AG09319 (cell line): ENCODE data around the gene PALLD.

Experiments used
- DNase-seq: peaks from one replicate; pipeline ENCODE4 v3.0.0-alpha.2; 2010; ENCODE audit warnings: low read depth; ENCODE audit errors: extremely low read depth
- TF ChIP-seq, protein P1 (sequence below): IDR thresholded peaks from 2 replicates; pipeline ENCODE4 v1.5.1; 2011; ENCODE audit warnings: low read depth, mild to moderate bottlenecking, inconsistent platforms, low read length, moderate library complexity

PALLD gene

DNA sequence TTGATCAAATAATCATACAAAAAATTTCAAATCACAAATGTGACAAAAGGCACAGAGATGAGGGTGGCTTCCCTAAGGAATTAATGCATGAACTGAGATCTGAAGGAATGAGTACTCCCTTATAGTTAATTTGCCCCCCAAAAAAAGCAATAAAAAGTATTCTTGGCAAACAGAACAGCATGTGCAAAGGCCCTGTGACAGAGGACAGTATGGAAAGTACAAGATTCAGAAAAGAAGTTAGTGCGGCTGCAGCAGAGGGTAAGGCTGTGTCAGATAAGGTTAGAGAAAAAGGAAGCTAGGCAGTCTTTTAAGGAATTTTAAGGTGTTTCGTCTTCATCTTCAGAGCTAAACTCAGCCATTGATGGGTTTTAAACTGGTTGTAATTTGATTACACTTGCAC is 23.9 kb upstream of the PALLD start:
- DNase-seq = no peak
- TF ChIP-seq, protein P1, sequence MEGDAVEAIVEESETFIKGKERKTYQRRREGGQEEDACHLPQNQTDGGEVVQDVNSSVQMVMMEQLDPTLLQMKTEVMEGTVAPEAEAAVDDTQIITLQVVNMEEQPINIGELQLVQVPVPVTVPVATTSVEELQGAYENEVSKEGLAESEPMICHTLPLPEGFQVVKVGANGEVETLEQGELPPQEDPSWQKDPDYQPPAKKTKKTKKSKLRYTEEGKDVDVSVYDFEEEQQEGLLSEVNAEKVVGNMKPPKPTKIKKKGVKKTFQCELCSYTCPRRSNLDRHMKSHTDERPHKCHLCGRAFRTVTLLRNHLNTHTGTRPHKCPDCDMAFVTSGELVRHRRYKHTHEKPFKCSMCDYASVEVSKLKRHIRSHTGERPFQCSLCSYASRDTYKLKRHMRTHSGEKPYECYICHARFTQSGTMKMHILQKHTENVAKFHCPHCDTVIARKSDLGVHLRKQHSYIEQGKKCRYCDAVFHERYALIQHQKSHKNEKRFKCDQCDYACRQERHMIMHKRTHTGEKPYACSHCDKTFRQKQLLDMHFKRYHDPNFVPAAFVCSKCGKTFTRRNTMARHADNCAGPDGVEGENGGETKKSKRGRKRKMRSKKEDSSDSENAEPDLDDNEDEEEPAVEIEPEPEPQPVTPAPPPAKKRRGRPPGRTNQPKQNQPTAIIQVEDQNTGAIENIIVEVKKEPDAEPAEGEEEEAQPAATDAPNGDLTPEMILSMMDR = no peak

DNA sequence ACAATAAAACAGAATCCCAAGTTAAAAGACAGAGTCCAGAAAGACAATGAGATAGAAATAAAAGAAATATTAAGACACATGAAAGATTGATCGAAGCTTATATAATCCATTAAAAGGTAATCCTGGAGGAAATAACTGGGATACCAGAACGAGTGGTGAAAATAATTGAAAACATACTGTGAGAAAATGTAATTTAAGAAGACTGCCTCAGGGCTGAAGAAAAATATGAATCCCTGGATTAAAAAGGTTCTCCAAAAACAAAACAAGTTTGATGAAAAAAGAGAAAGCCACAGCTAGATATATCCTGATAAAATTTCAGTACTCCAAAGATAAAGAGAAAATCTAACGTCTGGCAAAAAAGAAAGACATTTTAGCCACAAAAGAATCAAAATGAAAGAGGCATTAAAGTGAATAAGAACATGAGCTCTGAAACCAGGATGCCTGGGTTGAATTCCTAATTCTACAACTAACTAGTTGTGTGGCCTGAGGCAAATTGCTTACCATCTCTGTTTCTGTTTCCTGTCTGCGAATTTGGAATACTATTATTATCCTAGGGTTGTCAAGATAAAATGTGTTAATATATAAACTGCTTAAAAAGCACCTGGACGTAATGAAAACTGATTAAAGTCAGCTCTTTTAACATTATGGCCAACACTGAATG is 22.1 kb upstream of the PALLD start:
- TF ChIP-seq, protein P1 = no peak
- DNase-seq = no peak

DNA sequence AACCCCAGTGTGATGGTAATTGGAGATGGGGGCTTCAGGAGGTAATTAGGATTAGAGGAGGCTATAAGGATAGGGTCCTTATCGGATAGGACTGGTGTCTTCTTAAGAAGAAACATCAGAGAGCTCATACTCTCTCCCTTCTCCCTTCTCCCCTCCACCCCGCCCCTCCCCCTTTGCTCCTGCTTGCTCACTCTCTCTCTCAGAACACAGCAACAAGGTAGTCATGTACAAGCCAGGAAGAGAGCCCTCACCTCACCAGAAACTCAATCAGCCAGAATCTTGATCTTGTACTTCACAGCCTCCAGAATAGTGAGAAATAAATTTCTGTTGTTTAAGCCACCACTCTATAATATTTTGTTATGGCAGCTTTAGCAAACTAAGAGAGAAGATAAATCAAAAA is 21.1 kb upstream of the PALLD start:
- no peak for DNase-seq
- TF ChIP-seq, protein P1 = no peak

DNA sequence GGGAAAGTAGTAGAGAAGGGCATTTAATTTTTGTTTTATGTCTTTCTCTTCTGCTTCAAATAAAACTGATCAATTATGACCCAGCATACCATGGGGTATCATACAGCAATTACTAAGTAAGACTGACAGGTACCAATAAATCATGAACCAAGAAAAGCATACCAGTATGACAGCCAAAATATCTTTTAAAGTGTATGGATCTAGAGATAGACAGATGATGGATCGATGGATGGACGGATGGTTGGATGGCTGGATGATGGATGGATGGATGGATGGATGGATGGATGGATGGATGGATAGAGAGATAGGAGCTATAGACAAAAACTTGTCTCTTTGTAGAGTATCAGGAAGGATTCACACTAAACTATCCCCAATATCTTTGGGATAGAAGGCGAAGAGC is 18.0 kb upstream of the PALLD start:
- no peak for DNase-seq
- TF ChIP-seq, protein P1 = no peak

DNA sequence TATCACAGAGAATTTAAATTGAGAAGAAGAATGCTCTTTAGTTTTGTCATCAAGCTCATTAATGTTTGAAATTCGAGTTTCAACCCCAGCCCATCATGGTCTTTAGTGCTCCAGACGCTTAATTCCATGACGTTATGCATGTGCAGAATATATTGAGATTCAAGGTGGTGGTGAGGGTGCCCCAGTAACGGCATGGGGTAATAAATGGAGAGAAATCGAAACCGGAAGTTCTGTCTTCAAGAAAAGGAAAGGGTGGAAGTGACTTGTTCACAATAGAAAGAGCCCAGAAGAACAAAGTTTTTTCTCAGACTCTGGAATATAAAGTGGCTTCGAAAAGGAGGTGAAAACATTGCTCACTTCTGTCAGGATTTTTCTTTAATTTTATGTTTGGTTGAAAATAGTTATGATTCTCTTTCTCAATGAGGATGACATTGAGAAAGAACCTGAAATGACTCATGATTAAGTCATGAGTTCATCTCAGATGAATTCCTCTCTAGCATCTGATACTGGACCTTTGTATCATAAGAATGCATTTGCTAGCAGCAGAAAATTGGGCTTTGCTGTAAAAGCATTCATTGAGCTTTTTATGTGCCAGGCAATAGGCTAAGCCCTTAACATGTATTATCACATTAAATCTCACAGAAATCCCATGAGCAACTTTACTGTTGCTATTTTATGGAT is 15.8 kb upstream of the PALLD start:
- no peak for DNase-seq
- TF ChIP-seq, protein P1 = no peak

DNA sequence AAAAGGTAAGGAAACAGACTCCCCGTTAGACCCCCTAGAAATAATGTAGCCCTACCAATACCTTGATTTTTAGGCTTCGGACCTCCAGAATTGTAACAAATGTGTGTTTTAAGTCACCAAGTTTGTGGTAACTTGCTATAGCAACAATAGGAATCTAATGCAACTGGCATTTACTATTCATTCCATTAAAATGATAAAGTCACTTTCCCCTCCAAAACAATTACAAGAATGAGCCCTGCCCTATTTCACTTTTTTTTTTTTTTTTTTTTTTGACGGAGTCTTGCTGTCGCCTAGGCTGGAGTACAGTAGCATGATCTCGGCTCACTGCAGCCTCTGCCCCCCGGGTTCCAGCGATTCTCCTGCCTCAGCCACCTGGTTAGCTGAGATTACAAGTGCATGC is 13.0 kb upstream of the PALLD start:
- TF ChIP-seq, protein P1 = no peak
- DNase-seq = no peak

DNA sequence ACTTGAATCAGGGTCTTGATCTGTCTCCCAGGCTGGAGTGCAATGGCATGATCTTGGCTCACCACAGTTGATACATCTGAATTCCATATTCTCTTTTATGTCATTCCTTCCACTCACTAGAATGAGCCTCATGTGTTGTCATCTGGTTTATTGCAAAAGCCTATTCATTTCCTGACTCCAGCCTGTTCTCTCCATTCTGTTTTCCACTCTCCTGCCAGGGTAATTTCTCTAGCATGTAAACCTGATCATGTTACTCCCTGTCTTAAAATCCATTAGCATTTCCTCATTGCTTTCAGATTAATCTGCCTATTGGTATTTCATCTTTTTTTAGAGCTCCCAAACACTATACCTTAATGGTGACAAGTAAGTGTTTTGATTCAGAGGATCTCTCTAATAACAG is 12.2 kb upstream of the PALLD start:
- peak; percentile 82 for DNase-seq
- TF ChIP-seq, protein P1 = no peak
